Measurements from ENCODE around the gene SYNCRIP.
A peak's percentile ranks its signal among the peaks of the same experiment; 100 is the strongest.
"Not testable (repeated sequence)": the region's sequence is repeated elsewhere in the genome, so short reads cannot be mapped to it uniquely, and the experiment has no call there.

Gene SYNCRIP

GRCh38 chr6:85641897-85642773 lies 551 bp downstream of the SYNCRIP start:
- TF ChIP-seq CTCF (IDR thresholded peaks at IDR 0.05; ENCODE audit: insufficient read depth, low read length, poor library complexity, severe bottlenecking), result no peak
- DNase-seq (ENCODE audit: extremely low read depth, insufficient read length), result peak; percentile 75
- no peaks in the 10 kb centered on the region for H3K27me3 ChIP-seq (replicated peaks; ENCODE audit: control insufficient read depth, insufficient read depth, low read length)
- peaks cover 4% of the 10 kb centered on the region for H3K36me3 ChIP-seq (ENCODE audit: control insufficient read depth, insufficient read depth, low read length)
- H3K4me3 ChIP-seq (replicated peaks; ENCODE audit: low read depth, low read length), result peak overlapping the region; percentile 100

DNA sequence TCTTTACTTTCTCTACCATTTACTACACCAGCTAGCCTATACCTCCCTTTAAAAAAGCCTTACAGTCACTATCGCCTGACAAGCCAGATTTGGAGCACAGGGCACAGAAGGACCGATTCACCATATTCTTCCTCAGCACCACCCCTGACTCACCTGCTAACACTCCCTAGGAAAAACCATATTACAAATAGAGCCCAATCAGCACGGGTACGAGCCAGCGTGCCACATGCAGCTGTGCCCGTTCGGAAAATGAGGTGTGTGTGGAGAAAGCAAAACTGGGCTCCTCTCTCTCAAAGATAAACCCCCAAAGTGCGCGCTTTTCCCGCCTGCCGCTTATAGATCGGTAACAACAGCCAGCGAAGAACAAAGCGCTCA lies 1.2 kb downstream of the SYNCRIP start:
- H3K4me3 ChIP-seq (replicated peaks; ENCODE audit: low read depth, low read length), result peak overlapping the region; percentile 100
- no peak for TF ChIP-seq CTCF (IDR thresholded peaks at IDR 0.05; ENCODE audit: insufficient read depth, low read length, poor library complexity, severe bottlenecking)
- H3K36me3 ChIP-seq (ENCODE audit: control insufficient read depth, insufficient read depth, low read length), result peaks cover 7% of the 10 kb centered on the region
- DNase-seq (ENCODE audit: extremely low read depth, insufficient read length), result no peak
- no peaks in the 10 kb centered on the region for H3K27me3 ChIP-seq (replicated peaks; ENCODE audit: control insufficient read depth, insufficient read depth, low read length)

- Histone ChIP-seq H3K4me3 (replicated peaks; ENCODE audit: low read depth, low read length) (peak overlapping the region; percentile 100), H3K27me3 (replicated peaks; ENCODE audit: control insufficient read depth, insufficient read depth, low read length) (no peaks in the 10 kb centered on the region), H3K36me3 (ENCODE audit: control insufficient read depth, insufficient read depth, low read length) (peaks cover 7% of the 10 kb centered on the region)
- DNase-seq (ENCODE audit: extremely low read depth, insufficient read length), result no peak
- no peak for TF ChIP-seq CTCF (IDR thresholded peaks at IDR 0.05; ENCODE audit: insufficient read depth, low read length, poor library complexity, severe bottlenecking)
Measured at GRCh38 chr6:85640821-85641220, 1.9 kb downstream of the SYNCRIP start.

GRCh38 chr6:85637579-85637978 lies 5.1 kb downstream of the SYNCRIP start:
- H3K4me3 ChIP-seq (replicated peaks; ENCODE audit: low read depth, low read length), result no peak overlapping the region
- no peak for TF ChIP-seq CTCF (IDR thresholded peaks at IDR 0.05; ENCODE audit: insufficient read depth, low read length, poor library complexity, severe bottlenecking)
- H3K36me3 ChIP-seq (ENCODE audit: control insufficient read depth, insufficient read depth, low read length), result peaks cover 17% of the 10 kb centered on the region
- no peak for DNase-seq (ENCODE audit: extremely low read depth, insufficient read length)
- no peaks in the 10 kb centered on the region for H3K27me3 ChIP-seq (replicated peaks; ENCODE audit: control insufficient read depth, insufficient read depth, low read length)

- TF ChIP-seq CTCF (IDR thresholded peaks at IDR 0.05; ENCODE audit: insufficient read depth, low read length, poor library complexity, severe bottlenecking), result no peak
- H3K36me3 ChIP-seq (ENCODE audit: control insufficient read depth, insufficient read depth, low read length), result peaks cover 21% of the 10 kb centered on the region
- DNase-seq (ENCODE audit: extremely low read depth, insufficient read length), result no peak
- no peak overlapping the region for H3K4me3 ChIP-seq (replicated peaks; ENCODE audit: low read depth, low read length)
- no peaks in the 10 kb centered on the region for H3K27me3 ChIP-seq (replicated peaks; ENCODE audit: control insufficient read depth, insufficient read depth, low read length)
Measured at GRCh38 chr6:85632164-85632942, 10.3 kb downstream of the SYNCRIP start.

- H3K36me3 ChIP-seq (ENCODE audit: control insufficient read depth, insufficient read depth, low read length), result peaks cover 18% of the 10 kb centered on the region
- not testable (repeated sequence) for H3K4me3 ChIP-seq (replicated peaks; ENCODE audit: low read depth, low read length); DNase-seq (ENCODE audit: extremely low read depth, insufficient read length); H3K27me3 ChIP-seq (replicated peaks; ENCODE audit: control insufficient read depth, insufficient read depth, low read length)
Measured at GRCh38 chr6:85631117-85631516, 11.6 kb downstream of the SYNCRIP start.

Data from GM06990 (cell line).